GM12878 (cell line): Measurements from ENCODE around the gene ZNF526. TPM values are rescaled to one million over a fixed set of nuclear protein-coding genes. Genes with fewer than 3 reads are reported as not detected.

Experiments used
- EP300 ChIP-seq, 2 experiments: fragments of 150-350 bp in 1 of 2; IDR thresholded peaks; 2 replicates each; pipeline ENCODE4 v1.6.1; 2011 to 2012; ENCODE audit warnings: low read depth in 2 of 2, low read length in 2 of 2, borderline replicate concordance in 1 of 2, improper control_type of control experiment in 1 of 2, inconsistent platforms in 1 of 2; ENCODE audit not compliant: control insufficient read depth in 1 of 2
- KLF5 ChIP-seq: fragments of 450-650 bp; IDR thresholded peaks from 2 replicates; pipeline ENCODE4 v1.6.1; 2014; ENCODE audit warnings: mild to moderate bottlenecking; ENCODE audit not compliant: partially characterized antibody
- MXI1 ChIP-seq: fragments of 150-350 bp; IDR thresholded peaks from 2 replicates; pipeline ENCODE4 v1.6.1; 2011; ENCODE audit warnings: low read depth, mild to moderate bottlenecking, inconsistent platforms, low read length, improper control_type of control experiment
- POLR2AphosphoS5 ChIP-seq: IDR thresholded peaks from 2 replicates; pipeline ENCODE4 v1.6.1; 2011; ENCODE audit warnings: mild to moderate bottlenecking, low read length, inconsistent platforms
- SREBF2 ChIP-seq: IDR thresholded peaks from 2 replicates; pipeline ENCODE4 v1.6.1; 2012; ENCODE audit warnings: mild to moderate bottlenecking, low read length
- polyA plus RNA-seq, 11 experiments: library from polyadenylated mRNA; depleted of rRNA in 4 of 11; unstranded in 6 of 11; stranded (reverse) in 5 of 11; fragments of >200 nt; fragmentation: Nextera tagmentation in 4 of 11; fragmentation: Illumina TruSeq in 1 of 11; extraction: Ambion mirVana in 4 of 11; extraction: Trizol in 1 of 11; gene quantifications; 1 replicate in 1 of 11; 2 replicates in 10 of 11; pipeline versions ENCODE4 v1.2.1 to v1.2.3, GENCODE V29; 2011 to 2016; ENCODE audit warnings: inconsistent platforms in 2 of 11, missing spikeins in 2 of 11, low read depth in 1 of 11
- total RNA-seq, 4 experiments: library from RNA; depleted of rRNA in 3 of 4; stranded (reverse); fragments of >200 nt in 3 of 4; fragmentation: Illumina TruSeq in 1 of 4; extraction: Trizol in 1 of 4; gene quantifications; 2 replicates each; pipeline versions ENCODE4 v1.2.1 to v1.2.3, GENCODE V29; 2013 to 2021
- TF ChIP-seq, protein P1 (sequence below): IDR thresholded peaks from 2 replicates; pipeline ENCODE4 v1.6.1; 2012; ENCODE audit warnings: low read depth, low read length, improper control_type of control experiment
- TF ChIP-seq, protein P2 (sequence below): IDR thresholded peaks from 2 replicates; pipeline ENCODE4 v1.6.1; 2011; ENCODE audit warnings: low read depth, low read length, improper control_type of control experiment, borderline replicate concordance

Gene ZNF526
- total and polyA plus RNA-seq, 10 of the 15 experiments (the other 5 are each of a cell fraction or from before 2014, with no cell fraction given): 1.8 to 18.3 (median 5.5) TPM

DNA sequence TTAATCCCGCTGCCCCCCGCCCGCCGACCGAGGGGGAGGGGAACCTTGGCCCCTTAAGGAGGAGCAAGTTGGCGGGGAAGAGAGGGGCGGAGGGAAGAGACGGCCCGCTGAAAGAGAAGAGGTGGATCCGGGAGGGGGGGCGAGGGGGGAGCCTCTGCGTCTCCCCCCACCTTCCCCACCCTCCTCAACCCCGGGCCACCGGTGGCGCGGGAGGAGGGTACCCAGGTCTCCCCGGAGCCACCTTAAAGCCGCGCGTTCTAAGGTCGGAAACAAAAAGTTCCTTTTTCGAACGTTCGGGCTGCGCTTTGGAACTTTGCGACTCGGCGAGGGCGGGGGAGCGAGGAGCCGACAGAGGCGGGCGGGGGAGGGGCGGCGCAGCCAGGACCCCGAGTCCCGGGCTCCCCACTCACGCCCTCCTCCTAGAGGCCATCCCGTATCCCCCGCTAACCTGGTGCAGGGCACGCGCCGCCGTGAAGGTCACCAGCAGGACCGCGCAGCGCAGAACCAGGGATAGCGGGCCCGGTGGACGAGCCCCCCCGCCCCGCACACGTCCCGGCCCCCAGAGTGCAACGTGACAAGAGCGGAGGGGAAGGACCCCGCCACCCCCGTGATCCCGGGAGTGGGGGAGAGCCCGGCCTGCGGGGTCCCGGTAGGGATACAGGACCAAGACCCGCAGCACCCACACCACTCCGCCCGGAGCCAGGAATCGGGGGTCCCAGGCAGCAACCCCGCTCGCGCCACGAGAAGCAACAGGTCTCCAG, 34.2 kb downstream of the ZNF526 start (continued):
- TF ChIP-seq, protein P1, sequence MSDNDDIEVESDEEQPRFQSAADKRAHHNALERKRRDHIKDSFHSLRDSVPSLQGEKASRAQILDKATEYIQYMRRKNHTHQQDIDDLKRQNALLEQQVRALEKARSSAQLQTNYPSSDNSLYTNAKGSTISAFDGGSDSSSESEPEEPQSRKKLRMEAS: no peak; the same call in 1 of the 2 replicates
- TF ChIP-seq, protein P2, sequence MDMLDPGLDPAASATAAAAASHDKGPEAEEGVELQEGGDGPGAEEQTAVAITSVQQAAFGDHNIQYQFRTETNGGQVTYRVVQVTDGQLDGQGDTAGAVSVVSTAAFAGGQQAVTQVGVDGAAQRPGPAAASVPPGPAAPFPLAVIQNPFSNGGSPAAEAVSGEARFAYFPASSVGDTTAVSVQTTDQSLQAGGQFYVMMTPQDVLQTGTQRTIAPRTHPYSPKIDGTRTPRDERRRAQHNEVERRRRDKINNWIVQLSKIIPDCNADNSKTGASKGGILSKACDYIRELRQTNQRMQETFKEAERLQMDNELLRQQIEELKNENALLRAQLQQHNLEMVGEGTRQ: no peak
- TF ChIP-seq EP300 (IDR thresholded peaks at IDR 0.05; ENCODE audit: borderline replicate concordance in 1 of 2, control insufficient read depth in 1 of 2, low read depth in 2 of 2, low read length in 2 of 2) (0 out of 4 replicates have a peak, but pooled peaks of 1 of the 2 experiments have one; percentile 18), KLF5 (no peak), MXI1 (no peak), SREBF2 (no peak), POLR2AphosphoS5 (no peak; the same call in 1 of the 2 replicates)
